Smooth muscle cell (in vitro differentiated cells): ENCODE results near the gene TIPIN. TPM values are rescaled to one million over a fixed set of nuclear protein-coding genes. Genes with fewer than 3 reads are reported as not detected.

Source experiments
- DNase-seq: peaks from one replicate; lab custom pipeline; 2025; ENCODE audit not compliant: unreplicated experiment; lab: John Stamatoyannopoulos, UW
- H2AFZ ChIP-seq: fragments of 200-600 bp; sonication (generic); 2 replicates; pipeline ENCODE4 v1.6.0; 2016; ENCODE audit warnings: antibody characterized with exemption, low read depth, mild to moderate bottlenecking
- H3F3A ChIP-seq: fragments of 200-600 bp; sonication (generic); 2 replicates; pipeline ENCODE4 v1.6.0; 2017; ENCODE audit warnings: antibody characterized with exemption, low read depth
- H3K27ac ChIP-seq: fragments of 200-600 bp; sonication (generic); 2 replicates; pipeline ENCODE4 v1.5.1; 2016; ENCODE audit warnings: low read depth, mild to moderate bottlenecking
- H3K27me3 ChIP-seq: fragments of 200-600 bp; sonication (generic); 2 replicates; pipeline ENCODE4 v1.6.1; 2016; ENCODE audit warnings: low read depth, mild to moderate bottlenecking
- H3K36me3 ChIP-seq: fragments of 200-600 bp; sonication (generic); 2 replicates; pipeline ENCODE4 v1.5.1; 2016; ENCODE audit warnings: low read depth
- H3K4me1 ChIP-seq: fragments of 200-600 bp; sonication (generic); 2 replicates; pipeline ENCODE4 v1.5.1; 2016; ENCODE audit warnings: low read depth
- H3K4me2 ChIP-seq: fragments of 200-600 bp; sonication (generic); 2 replicates; pipeline ENCODE4 v1.6.0; 2016; ENCODE audit warnings: mild to moderate bottlenecking
- H3K4me3 ChIP-seq: fragments of 200-600 bp; sonication (generic); 2 replicates; pipeline ENCODE4 v1.5.1; 2016; ENCODE audit warnings: mild to moderate bottlenecking
- H3K79me2 ChIP-seq: fragments of 200-600 bp; sonication (generic); 2 replicates; pipeline ENCODE4 v1.6.0; 2016; ENCODE audit warnings: low read depth, mild to moderate bottlenecking
- H3K9ac ChIP-seq: fragments of 200-600 bp; sonication (generic); 2 replicates; pipeline ENCODE4 v1.6.0; 2016; ENCODE audit warnings: low read depth
- H3K9me3 ChIP-seq: fragments of 200-600 bp; sonication (generic); replicated peaks from 2 replicates; pipeline ENCODE4 v1.5.1; 2016; ENCODE audit warnings: low read depth
- H4K20me1 ChIP-seq: fragments of 200-600 bp; sonication (generic); 2 replicates; pipeline ENCODE4 v1.6.0; 2016; ENCODE audit warnings: low read depth
- CTCF ChIP-seq: fragments of 200-600 bp; sonication (generic); IDR thresholded peaks from 2 replicates; pipeline ENCODE4 v1.5.1; 2017; ENCODE audit warnings: borderline replicate concordance, mild to moderate bottlenecking, antibody characterized with exemption; ENCODE audit not compliant: insufficient read depth, poor library complexity, severe bottlenecking
- WGBS: methylation state at CpG from one replicate; pipeline ENCODE4 v1.1.7; 2016; ENCODE audit warnings: low lambda C conversion rate; 5-methylcytosine and 5-hydroxymethylcytosine counted together
- polyA plus RNA-seq: library from polyadenylated mRNA; unstranded; fragments of >200 nt; fragmentation: Nextera tagmentation; extraction: Ambion mirVana; gene quantifications from 2 replicates; pipeline ENCODE4 v1.2.1, GENCODE V29; 2016
- total RNA-seq: library from RNA; depleted of rRNA; stranded (reverse); fragments of >200 nt; gene quantifications from 2 replicates; pipeline ENCODE4 v1.2.3, GENCODE V29; 2014

The TIPIN gene
- total and polyA plus RNA-seq, 2 experiments from 2014 or later = 9.8 to 9.9 TPM

- Histone ChIP-seq H3F3A (peaks cover 10% of the 10 kb centered on the region), H3K36me3 (no peaks in the 10 kb centered on the region), H4K20me1 (no peaks in the 10 kb centered on the region), H2AFZ (peak overlapping the region; percentile 94), H3K9ac (peak overlapping the region; percentile 62), H3K9me3 (no peaks in the 10 kb centered on the region), H3K79me2 (peaks cover 17% of the 10 kb centered on the region), H3K4me1 (peaks cover 25% of the 10 kb centered on the region), H3K4me2 (peak overlapping the region; percentile 96), H3K27me3 (no peaks in the 10 kb centered on the region), H3K4me3 (peak overlapping the region; percentile 75), H3K27ac (peak overlapping the region; percentile 52)
- 4% methylated on average over 16 of the region's 16 CpGs for WGBS
- TF ChIP-seq CTCF = no peak
- no peak for DNase-seq
Observed at GRCh38 chr15:66294157-66294931, 62.1 kb downstream of the TIPIN start.

GRCh38 chr15:66293419-66294156 is 62.9 kb downstream of the TIPIN start, which contains the start of gene DIS3L:
DIS3L (plus strand) TSS chr15:66293568; CDS start chr15:66293597, 29 bp downstream.
- Histone ChIP-seq H4K20me1 (no peaks in the 10 kb centered on the region), H2AFZ (peak within 1 kb of the TSS; percentile 97), H3K4me3 (peak within 1 kb of the TSS; percentile 75), H3K9ac (peak within 1 kb of the TSS; percentile 62), H3K27me3 (no peaks in the 10 kb centered on the region), H3K36me3 (no peaks in the 10 kb centered on the region), H3F3A (peaks cover 10% of the 10 kb centered on the region), H3K9me3 (no peaks in the 10 kb centered on the region), H3K4me1 (peaks cover 25% of the 10 kb centered on the region), H3K79me2 (peaks cover 17% of the 10 kb centered on the region), H3K4me2 (peak within 1 kb of the TSS; percentile 96), H3K27ac (peak within 1 kb of the TSS; percentile 52)
- under 1% methylated on average over 64 of the region's 92 CpGs for WGBS
- TF ChIP-seq CTCF = no peak
- DNase-seq = no peak

- H3K79me2 ChIP-seq = peaks cover 17% of the 10 kb centered on the region
- DNase-seq = no peak
- no peaks in the 10 kb centered on the region for H3K36me3 ChIP-seq
- peak overlapping the region; percentile 97 for H2AFZ ChIP-seq
- TF ChIP-seq CTCF = no peak
- no peaks in the 10 kb centered on the region for H3K27me3 ChIP-seq
- no peaks in the 10 kb centered on the region for H3K9me3 ChIP-seq
- peaks cover 25% of the 10 kb centered on the region for H3K4me1 ChIP-seq
- 44% methylated on average over 22 of the region's 22 CpGs for WGBS
- H3F3A ChIP-seq = peaks cover 10% of the 10 kb centered on the region
- no peak overlapping the region for H3K27ac ChIP-seq
- no peaks in the 10 kb centered on the region for H4K20me1 ChIP-seq
- H3K4me2 ChIP-seq = peak overlapping the region; percentile 96
- peak overlapping the region; percentile 75 for H3K4me3 ChIP-seq
- H3K9ac ChIP-seq = no peak overlapping the region
Observed at GRCh38 chr15:66292571-66293418, 63.7 kb downstream of the TIPIN start.
